BLaER1 treated with 17β-estradiol and CSF1 and Interleukin-3, amounts not matched to agents 10 nM and 100 nM (cell line): ENCODE results near the gene WASHC4.

Experiments used
- H3K27ac ChIP-seq, 11 experiments: shearing (Covaris generic); formaldehyde crosslinking; 2 replicates each; pipeline ENCODE4 v1.8.1; 2022
- H3K27me3 ChIP-seq, 11 experiments: shearing (Covaris generic); formaldehyde crosslinking; 2 replicates each; pipeline ENCODE4 v1.8.1; 2022
- H3K36me3 ChIP-seq, 11 experiments: shearing (Covaris generic); formaldehyde crosslinking; 2 replicates each; pipeline ENCODE4 v1.8.1; 2022
- H3K4me1 ChIP-seq, 10 experiments: shearing (Covaris generic); formaldehyde crosslinking; 2 replicates each; pipeline ENCODE4 v1.8.1; 2022
- H3K4me2 ChIP-seq, 11 experiments: shearing (Covaris generic); formaldehyde crosslinking; 2 replicates each; pipeline ENCODE4 v1.8.1; 2022
- H3K4me3 ChIP-seq, 10 experiments: shearing (Covaris generic); formaldehyde crosslinking; 2 replicates each; pipeline ENCODE4 v1.8.1; 2022
- H3K9ac ChIP-seq, 11 experiments: shearing (Covaris generic); formaldehyde crosslinking; 2 replicates each; pipeline ENCODE4 v1.8.1; 2022
- H3K9me3 ChIP-seq, 11 experiments: shearing (Covaris generic); formaldehyde crosslinking; replicated peaks in 1 of 11; 2 replicates each; pipeline ENCODE4 v1.8.1; 2022
- H4K20me1 ChIP-seq, 11 experiments: shearing (Covaris generic); formaldehyde crosslinking; 2 replicates each; pipeline ENCODE4 v1.8.1; 2022
- Cebpa-rat ChIP-seq, 11 experiments: shearing (Covaris generic); IDR thresholded peaks; 2 replicates each; pipeline ENCODE4 v1.8.1; 2022

The WASHC4 gene

DNA sequence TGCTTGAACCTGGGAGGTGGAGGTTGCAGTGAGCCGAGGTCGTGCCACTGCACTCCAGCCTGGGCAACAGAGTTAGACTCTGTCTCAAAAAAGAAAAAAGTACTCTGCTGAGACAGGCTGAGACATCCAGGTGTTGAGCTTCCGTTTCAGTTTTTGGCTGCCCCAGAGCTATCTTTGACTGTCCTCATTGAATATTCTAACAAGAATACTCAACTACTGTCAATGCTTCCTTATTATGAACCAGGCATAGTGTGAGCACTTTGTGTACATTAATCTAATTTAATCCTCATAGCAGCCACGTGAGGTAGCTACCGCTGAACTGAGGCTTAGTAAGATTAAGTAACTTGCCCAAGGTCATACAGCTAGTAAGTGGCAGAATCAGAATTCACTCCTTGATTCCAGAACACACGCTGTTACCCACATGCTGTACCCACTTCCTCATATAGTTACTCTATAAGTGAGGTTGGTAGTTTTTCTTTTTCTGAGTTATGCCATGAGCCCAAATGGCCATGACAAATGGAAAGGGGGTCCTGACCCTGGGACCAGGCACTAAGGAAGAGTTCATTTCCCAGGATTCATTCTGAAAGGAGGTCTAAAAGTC is 34.5 kb upstream of the WASHC4 start:
- peaks cover 0 to 13% (median 0%) of the 10 kb centered on the region in 11 experiments; a peak in 2 of 22 replicates for H3K36me3 ChIP-seq
- no peak for TF ChIP-seq Cebpa-rat (IDR thresholded peaks at IDR 0.05)
- no peak overlapping the region for H3K9ac ChIP-seq
- H3K4me1 ChIP-seq: peaks cover 0 to 12% (median 7%) of the 10 kb centered on the region in 10 experiments; a peak in 10 of 20 replicates
- no peaks in the 10 kb centered on the region for H3K9me3 ChIP-seq
- H3K27ac ChIP-seq: no peak overlapping the region
- no peaks in the 10 kb centered on the region for H4K20me1 ChIP-seq
- H3K27me3 ChIP-seq: no peaks in the 10 kb centered on the region
- H3K4me3 ChIP-seq: no peak overlapping the region
- H3K4me2 ChIP-seq: no peak overlapping the region

DNA sequence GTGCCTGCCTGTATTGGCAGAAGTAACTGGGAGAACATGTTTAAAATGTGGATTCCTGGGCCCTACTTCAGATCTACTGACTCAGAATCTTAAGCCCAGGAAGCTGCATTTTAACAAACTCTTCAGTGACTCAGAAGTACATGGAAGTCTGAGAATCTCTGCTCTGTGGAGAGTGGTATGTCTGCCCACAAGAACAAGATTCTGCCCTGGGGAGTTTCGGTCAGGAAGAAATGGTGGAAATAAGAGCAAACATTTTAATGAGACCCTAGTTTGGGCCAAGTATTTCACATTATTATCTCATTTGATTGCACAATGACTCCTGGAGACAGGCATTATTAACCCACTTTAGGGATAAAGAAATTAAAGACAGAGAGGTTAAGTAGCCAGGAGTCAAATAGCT is 31.4 kb upstream of the WASHC4 start:
- Histone ChIP-seq H3K4me1 (no peaks in the 10 kb centered on the region), H4K20me1 (no peaks in the 10 kb centered on the region), H3K36me3 (peaks cover 0 to 5% (median 0%) of the 10 kb centered on the region in 11 experiments; a peak in 1 of 22 replicates), H3K27me3 (no peaks in the 10 kb centered on the region), H3K4me2 (no peak overlapping the region), H3K4me3 (no peak overlapping the region), H3K9me3 (no peaks in the 10 kb centered on the region), H3K9ac (no peak overlapping the region), H3K27ac (no peak overlapping the region)
- TF ChIP-seq Cebpa-rat (IDR thresholded peaks at IDR 0.05): 0 out of 22 replicates have a peak, but pooled peaks of 1 of the 11 experiments have one; percentile 8

DNA sequence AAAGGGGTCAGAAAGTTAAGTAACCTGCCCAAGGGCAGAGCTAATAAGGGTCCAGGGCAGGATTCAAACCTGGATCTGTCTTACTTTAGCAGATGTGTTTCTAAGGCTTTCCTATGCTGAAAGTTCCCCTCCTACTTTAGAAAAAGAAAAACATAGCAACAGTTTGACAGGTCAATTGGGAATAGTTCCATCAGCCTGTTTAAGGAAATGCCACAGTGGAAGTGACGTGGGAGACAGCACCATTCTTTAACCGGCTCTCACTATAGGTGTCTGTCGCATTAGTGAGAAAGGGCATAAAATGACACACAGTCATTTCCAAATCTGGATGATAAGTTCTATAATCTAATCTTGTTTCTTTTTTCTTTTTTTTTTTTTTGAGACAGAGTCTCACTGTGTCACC is 30.6 kb upstream of the WASHC4 start:
- Histone ChIP-seq H3K27ac (no peak overlapping the region), H3K36me3 (peaks cover 0 to 5% (median 0%) of the 10 kb centered on the region in 11 experiments; a peak in 1 of 22 replicates), H3K9ac (no peak overlapping the region), H3K4me3 (no peak overlapping the region), H3K4me1 (no peaks in the 10 kb centered on the region), H3K27me3 (no peaks in the 10 kb centered on the region), H3K4me2 (no peak overlapping the region), H3K9me3 (no peaks in the 10 kb centered on the region), H4K20me1 (no peaks in the 10 kb centered on the region)
- no peak for TF ChIP-seq Cebpa-rat (IDR thresholded peaks at IDR 0.05)

DNA sequence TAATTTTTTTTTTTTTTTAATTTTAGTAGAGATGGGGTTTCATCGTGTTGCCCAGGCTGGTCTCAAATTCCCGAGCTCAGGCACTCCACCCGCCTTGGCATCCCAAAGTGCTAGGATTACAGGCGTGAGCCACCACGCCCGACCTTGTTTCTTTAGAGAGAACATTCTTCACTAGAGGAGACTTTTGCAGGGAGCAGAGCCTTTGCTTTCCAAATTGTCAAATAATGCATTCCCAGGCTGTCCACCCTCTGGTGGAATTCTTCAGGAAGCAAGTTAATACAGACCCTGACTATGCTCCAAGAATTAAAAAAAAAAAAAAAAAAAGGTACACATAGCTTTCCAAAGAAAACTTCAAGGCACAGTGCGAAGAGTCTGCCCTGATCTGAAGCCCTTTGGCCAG is 30.1 kb upstream of the WASHC4 start:
- H3K27me3 ChIP-seq: no peaks in the 10 kb centered on the region
- no peaks in the 10 kb centered on the region for H3K4me1 ChIP-seq
- peaks cover 0 to 5% (median 0%) of the 10 kb centered on the region in 11 experiments; a peak in 1 of 22 replicates for H3K36me3 ChIP-seq
- H3K9me3 ChIP-seq: no peaks in the 10 kb centered on the region
- no peak overlapping the region for H3K9ac ChIP-seq
- H3K4me2 ChIP-seq: no peak overlapping the region
- no peak overlapping the region for H3K27ac ChIP-seq
- no peak for TF ChIP-seq Cebpa-rat (IDR thresholded peaks at IDR 0.05)
- no peaks in the 10 kb centered on the region for H4K20me1 ChIP-seq
- H3K4me3 ChIP-seq: no peak overlapping the region

DNA sequence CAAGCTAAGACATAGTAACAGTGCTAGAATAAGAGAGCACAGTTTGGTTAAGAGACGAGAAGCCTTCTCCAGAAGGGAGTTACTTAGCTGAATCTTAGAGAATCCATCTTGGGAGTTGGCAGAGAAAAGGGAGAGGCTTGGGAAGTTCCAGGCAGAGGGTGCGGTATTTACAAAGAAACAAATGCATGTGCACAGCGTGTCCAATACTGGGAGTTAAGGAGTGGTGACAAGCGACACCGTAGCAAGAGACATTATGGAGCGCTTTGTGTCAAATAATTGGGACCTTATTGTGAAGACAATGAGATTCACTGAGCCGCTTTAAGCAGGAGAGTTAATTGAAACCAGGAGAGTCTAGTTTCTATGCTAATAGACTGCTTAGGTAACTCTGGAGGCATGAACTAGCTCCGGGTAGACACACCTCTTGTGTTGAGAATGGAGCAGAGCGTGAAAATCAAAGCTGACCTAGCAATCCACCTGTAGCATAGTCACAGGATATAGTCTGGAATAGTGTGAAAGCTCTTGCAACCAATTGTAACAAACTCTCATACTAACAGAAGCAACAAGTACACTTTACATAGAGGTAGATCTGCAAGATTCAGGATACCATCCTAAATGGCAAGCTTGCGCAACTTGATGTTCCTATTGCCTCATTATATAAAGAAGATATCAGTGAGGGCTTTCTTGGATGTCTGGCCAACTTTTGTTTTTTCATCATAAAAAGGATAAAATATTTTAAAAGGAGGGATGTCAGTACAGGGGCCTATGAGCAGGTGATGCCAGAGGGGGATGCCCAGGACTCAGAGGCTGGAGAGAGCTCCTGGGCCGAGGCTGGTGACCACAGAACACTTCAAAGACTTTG is 28.6 kb upstream of the WASHC4 start:
- Histone ChIP-seq H3K9me3 (no peaks in the 10 kb centered on the region), H3K4me1 (peaks cover 0 to 10% (median 7%) of the 10 kb centered on the region in 10 experiments; a peak in 9 of 20 replicates), H3K4me2 (no peak overlapping the region), H3K4me3 (no peak overlapping the region), H3K27ac (no peak overlapping the region), H3K36me3 (no peaks in the 10 kb centered on the region), H3K9ac (no peak overlapping the region), H4K20me1 (no peaks in the 10 kb centered on the region), H3K27me3 (peaks cover 0 to 12% (median 6%) of the 10 kb centered on the region in 11 experiments; a peak in 10 of 22 replicates)
- TF ChIP-seq Cebpa-rat (IDR thresholded peaks at IDR 0.05): no peak

DNA sequence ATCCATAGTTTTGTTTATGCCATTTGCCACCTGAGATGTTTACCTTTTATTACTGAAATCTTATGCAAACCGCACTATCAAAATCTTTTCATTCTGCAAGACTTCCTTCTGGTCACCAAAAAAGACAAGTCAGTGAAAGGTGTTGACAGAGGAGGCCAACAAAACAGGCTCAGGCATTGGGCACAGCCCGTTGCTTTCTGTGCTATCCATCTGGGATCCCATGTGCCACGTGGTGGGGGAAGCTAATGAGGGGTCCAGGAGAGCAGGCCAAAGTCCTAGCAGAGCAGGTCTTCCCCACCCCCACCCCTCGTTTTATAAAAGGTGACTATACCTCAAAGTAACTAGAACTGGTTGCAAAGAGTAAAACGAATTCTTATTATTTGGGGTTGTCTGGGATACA is 24.5 kb upstream of the WASHC4 start:
- Histone ChIP-seq H3K4me1 (peaks cover 0 to 11% (median 8%) of the 10 kb centered on the region in 10 experiments; a peak in 9 of 20 replicates), H3K27ac (peak overlapping the region in 1 of 11 experiments; percentile 12; a peak in 1 of 22 replicates), H3K4me2 (peak overlapping the region; percentile 56 to 87 (median 75); a peak in 20 of 22 replicates), H3K9me3 (peaks cover 22 to 33% (median 26%) of the 10 kb centered on the region in 11 experiments), H3K27me3 (peaks cover 0 to 16% (median 8%) of the 10 kb centered on the region in 11 experiments; a peak in 10 of 22 replicates), H4K20me1 (no peaks in the 10 kb centered on the region), H3K9ac (peak overlapping the region in 3 of 11 experiments; percentile 61 to 73 (median 61); a peak in 2 of 22 replicates), H3K4me3 (peak overlapping the region in 7 of 10 experiments; percentile 24 to 57 (median 50); a peak in 8 of 20 replicates), H3K36me3 (no peaks in the 10 kb centered on the region)
- no peak for TF ChIP-seq Cebpa-rat (IDR thresholded peaks at IDR 0.05)

DNA sequence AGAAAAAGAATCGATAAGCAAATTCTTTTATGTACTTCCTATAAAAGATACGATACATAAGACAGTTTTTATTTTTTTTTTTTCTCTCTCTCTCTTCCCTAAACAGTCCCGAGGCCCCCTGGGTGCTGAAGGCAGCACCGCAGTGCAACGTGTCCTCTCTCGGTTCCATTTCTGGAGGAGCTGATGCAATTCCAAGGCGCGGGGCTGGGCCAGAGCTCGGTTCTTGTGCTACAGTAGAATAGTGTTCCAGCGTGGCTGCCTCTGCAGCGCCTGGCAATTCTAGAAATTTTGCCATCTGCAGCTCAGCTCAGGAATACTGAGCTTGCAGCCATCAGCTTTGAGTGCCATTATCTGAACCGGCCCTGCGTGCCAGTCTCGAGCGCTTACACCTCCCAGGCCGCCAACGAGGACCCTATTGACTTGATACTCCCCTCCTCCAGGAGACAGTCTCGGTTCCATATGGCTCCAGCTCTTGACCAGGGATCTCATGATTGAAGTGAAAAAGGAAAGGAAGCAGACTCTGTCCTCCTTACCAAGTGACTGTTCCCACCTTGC is 23.9 kb upstream of the WASHC4 start:
- no peaks in the 10 kb centered on the region for H3K36me3 ChIP-seq
- H3K4me3 ChIP-seq: peak overlapping the region; percentile 46 to 62 (median 50)
- H3K4me1 ChIP-seq: peaks cover 0 to 11% (median 8%) of the 10 kb centered on the region in 10 experiments; a peak in 9 of 20 replicates
- H3K4me2 ChIP-seq: peak overlapping the region; percentile 56 to 87 (median 75)
- H3K9me3 ChIP-seq: peaks cover 22 to 33% (median 26%) of the 10 kb centered on the region in 11 experiments
- TF ChIP-seq Cebpa-rat (IDR thresholded peaks at IDR 0.05): no peak
- H3K27me3 ChIP-seq: peaks cover 0 to 16% (median 8%) of the 10 kb centered on the region in 11 experiments; a peak in 10 of 22 replicates
- H3K9ac ChIP-seq: peak overlapping the region; percentile 39 to 73 (median 61); a peak in 19 of 22 replicates
- H3K27ac ChIP-seq: peak overlapping the region in 7 of 11 experiments; percentile 12 to 52 (median 32); a peak in 11 of 22 replicates
- no peaks in the 10 kb centered on the region for H4K20me1 ChIP-seq

DNA sequence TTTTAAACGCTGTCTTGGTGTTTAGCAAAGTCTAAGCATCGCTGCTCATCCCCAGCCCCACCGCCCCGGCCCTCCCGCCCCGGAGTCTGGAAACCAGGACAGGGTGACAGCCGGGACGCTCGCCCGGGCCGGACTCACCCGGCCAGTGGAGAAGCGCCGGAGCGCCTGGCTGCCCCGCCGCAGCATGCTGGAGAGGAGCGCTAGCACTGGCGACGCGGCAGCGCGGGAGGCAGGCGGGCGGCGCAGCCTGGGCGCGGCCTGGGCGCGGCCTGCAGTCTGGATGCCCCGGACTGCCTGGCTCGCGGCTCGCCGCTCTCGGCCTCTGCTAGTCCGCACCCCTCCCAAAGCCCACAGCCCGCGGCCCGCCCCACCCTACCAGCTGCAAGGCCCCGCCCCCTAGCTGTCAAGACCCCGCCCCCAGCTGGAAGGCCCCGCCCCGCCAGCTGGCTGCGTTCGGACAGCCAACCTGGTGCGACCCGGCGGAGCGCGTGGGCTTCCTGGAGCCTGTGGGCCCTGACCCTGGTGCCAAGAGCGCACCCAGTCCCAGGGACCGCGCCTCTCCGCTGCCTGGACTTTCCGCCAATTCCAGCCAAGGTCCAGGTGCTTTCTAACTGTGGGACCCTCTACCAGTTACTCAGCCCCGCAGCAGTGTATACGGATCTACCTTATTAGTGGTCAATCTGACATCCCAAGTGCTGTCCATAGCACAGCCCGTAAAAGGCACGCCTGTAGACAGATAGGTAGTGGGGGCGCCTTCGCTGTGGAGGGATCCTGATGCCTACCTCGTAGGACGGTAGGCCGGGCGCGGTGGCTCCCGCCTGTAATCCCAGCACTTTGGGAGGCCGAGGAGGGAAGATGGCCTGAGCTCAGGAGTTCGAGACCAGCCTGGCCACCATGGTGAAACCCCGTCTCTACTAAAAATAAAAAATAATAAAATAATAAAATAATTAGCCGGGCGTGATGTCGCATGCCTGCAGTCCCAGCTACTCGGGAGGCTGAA is 23.0 kb upstream of the WASHC4 start, which contains the start of gene ALDH1L2:
Gene ALDH1L2, minus strand, starts transcription at position 208 of the 1,000 bp plus-strand sequence. Its CDS starts 22 bp downstream, at position 186.
- H3K27ac ChIP-seq: peak within 1 kb of the TSS in 7 of 11 experiments; percentile 12 to 52 (median 32); a peak in 11 of 22 replicates
- H3K36me3 ChIP-seq: no peaks in the 10 kb centered on the region
- H3K9me3 ChIP-seq: peaks cover 22 to 33% (median 26%) of the 10 kb centered on the region in 11 experiments
- no peak for TF ChIP-seq Cebpa-rat (IDR thresholded peaks at IDR 0.05)
- peak within 1 kb of the TSS; percentile 56 to 87 (median 75) for H3K4me2 ChIP-seq
- H3K4me3 ChIP-seq: peak within 1 kb of the TSS; percentile 46 to 62 (median 50)
- H4K20me1 ChIP-seq: no peaks in the 10 kb centered on the region
- H3K4me1 ChIP-seq: peaks cover 0 to 11% (median 8%) of the 10 kb centered on the region in 10 experiments; a peak in 9 of 20 replicates
- peak within 1 kb of the TSS; percentile 39 to 73 (median 61); a peak in 19 of 22 replicates for H3K9ac ChIP-seq
- peaks cover 0 to 16% (median 8%) of the 10 kb centered on the region in 11 experiments; a peak in 10 of 22 replicates for H3K27me3 ChIP-seq
